Activated CD4-positive, alpha-beta T cell treated with anti-CD3 and anti-CD28 coated beads, Interleukin-2, amount 10 ng/mL, durations not matched to agents 7 days and 5 days (primary cell): ENCODE results near the gene CKAP5. TPM values are rescaled to one million over a fixed set of nuclear protein-coding genes. Genes with fewer than 3 reads are reported as not detected.

Source experiments
- CTCF ChIA-PET: fragments of 350-600 bp; sonication (Branson Sonifier 250); formaldehyde crosslinking; loops from one replicate; lab custom pipeline; 2021; ENCODE audit warnings: antibody characterized with exemption; lab: Charles Lee
- POLR2A ChIA-PET: fragments of 350-600 bp; sonication (Branson Sonifier 250); formaldehyde crosslinking; loops from one replicate; lab custom pipeline; 2021; ENCODE audit warnings: antibody characterized with exemption; lab: Charles Lee
- DNase-seq: peaks from one replicate; pipeline ENCODE4 v3.0.0-alpha.2; 2020
- H3K27ac Mint-ChIP-seq: one replicate; pipeline ENCODE4 v1.8.0; 2021; ENCODE audit warnings: mild to moderate bottlenecking, moderate library complexity, mixed read lengths
- H3K27me3 Mint-ChIP-seq: one replicate; pipeline ENCODE4 v1.8.0; 2021; ENCODE audit warnings: mixed read lengths
- H3K36me3 Mint-ChIP-seq: one replicate; pipeline ENCODE4 v1.8.0; 2021; ENCODE audit warnings: low read depth, mixed read lengths
- H3K4me1 Mint-ChIP-seq: one replicate; pipeline ENCODE4 v1.8.0; 2021; ENCODE audit warnings: mixed read lengths
- H3K4me3 Mint-ChIP-seq: one replicate; pipeline ENCODE4 v1.8.0; 2021; ENCODE audit warnings: mild to moderate bottlenecking, moderate library complexity, mixed read lengths
- H3K9me3 Mint-ChIP-seq: one replicate; pipeline ENCODE4 v1.8.0; 2021; ENCODE audit warnings: mixed read lengths
- total RNA-seq, 2 experiments: library from RNA; stranded (reverse); gene quantifications; one replicate each; pipeline ENCODE4 v1.2.3, GENCODE V29; 2021

CKAP5 gene
- total RNA-seq, 2 experiments from 2014 or later = 171 to 189 TPM

- no peaks in the 10 kb centered on the region for H3K27me3 Mint-ChIP-seq
- H3K27ac Mint-ChIP-seq = no peak overlapping the region
- H3K4me3 Mint-ChIP-seq = no peak overlapping the region
- H3K36me3 Mint-ChIP-seq = peaks cover 62% of the 10 kb centered on the region
- H3K4me1 Mint-ChIP-seq = no peaks in the 10 kb centered on the region
- no peak for DNase-seq
- H3K9me3 Mint-ChIP-seq = no peaks in the 10 kb centered on the region
- CTCF ChIA-PET = interaction anchor here (0.6 kb wide), 1 partner anchor 49 kb away, joined by 4 read pairs; no protein-coding TSS in a partner anchor
- POLR2A ChIA-PET = interaction anchor here (0.6 kb wide), 1 partner anchor 56 kb away, joined by 7 read pairs; no protein-coding TSS in a partner anchor
Measured at GRCh38 chr11:46745995-46746394, 100.1 kb downstream of the CKAP5 start.

DNA sequence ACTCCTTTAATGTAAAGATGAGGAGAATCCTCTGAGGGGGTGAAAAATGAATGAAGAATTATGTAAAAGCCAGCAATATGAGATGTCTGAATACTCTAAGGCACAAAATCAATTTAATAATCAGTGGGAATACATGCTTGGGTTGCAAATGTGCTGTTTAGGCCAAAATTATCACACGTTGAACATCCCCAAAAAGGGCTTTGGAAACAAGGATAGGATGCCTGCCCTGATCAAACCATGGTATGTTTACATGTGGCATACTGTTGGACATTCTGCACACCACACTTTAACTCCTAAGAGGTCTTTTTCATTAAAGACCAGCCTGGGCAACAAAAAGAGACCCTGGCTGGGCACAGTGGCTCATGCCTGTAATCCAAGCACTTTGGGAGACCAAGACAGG, 100.8 kb downstream of the CKAP5 start:
- peaks cover 57% of the 10 kb centered on the region for H3K36me3 Mint-ChIP-seq
- H3K9me3 Mint-ChIP-seq = no peaks in the 10 kb centered on the region

DNA sequence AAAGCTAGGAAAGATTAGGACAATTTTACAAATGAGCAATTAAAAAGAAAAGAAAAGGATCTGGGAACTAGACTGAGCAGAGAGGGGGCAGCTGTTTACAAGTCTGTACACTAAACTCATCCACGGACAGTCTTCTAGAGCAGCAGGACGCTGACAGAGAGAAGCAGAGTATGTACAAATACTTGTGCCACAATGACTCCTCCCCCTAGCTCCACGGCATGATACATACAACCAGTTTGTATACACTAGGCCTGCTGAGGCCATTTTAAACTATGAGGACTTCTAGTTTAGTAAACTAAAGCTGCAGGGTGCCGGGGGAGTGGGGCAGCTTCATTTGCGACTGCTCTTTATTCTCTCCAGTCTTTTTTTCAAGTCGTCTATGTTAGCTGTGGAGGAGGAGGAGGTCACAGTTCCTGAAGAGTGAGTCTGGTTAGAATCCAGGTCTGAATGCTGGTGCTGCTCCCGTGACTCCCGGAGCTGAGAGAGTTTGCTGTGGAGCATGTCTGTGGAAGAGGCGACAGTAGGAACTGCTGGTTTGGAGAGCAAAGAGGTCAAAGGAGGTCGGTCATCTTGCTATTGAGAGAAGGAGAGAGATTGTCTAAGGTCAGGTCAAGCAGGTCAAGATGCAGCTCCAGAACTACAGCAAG, 102.3 kb downstream of the CKAP5 start:
- no peaks in the 10 kb centered on the region for H3K4me1 Mint-ChIP-seq
- no peak for DNase-seq
- ChIA-PET POLR2A (no interaction called here), CTCF (interaction anchor here (0.8 to 1.1 kb wide), 2 partner anchors 193 to 1046 kb away, joined by 3 read pairs; partner anchors contain the start of gene CSTPP1)
- H3K9me3 Mint-ChIP-seq = no peaks in the 10 kb centered on the region
- H3K27me3 Mint-ChIP-seq = no peaks in the 10 kb centered on the region
- no peak overlapping the region for H3K4me3 Mint-ChIP-seq
- peaks cover 48% of the 10 kb centered on the region for H3K36me3 Mint-ChIP-seq
- H3K27ac Mint-ChIP-seq = no peak overlapping the region

More for the DNA sequence above, 100.8 kb downstream of the CKAP5 start:
- Mint-ChIP-seq H3K27me3 (no peaks in the 10 kb centered on the region), H3K4me1 (no peaks in the 10 kb centered on the region), H3K4me3 (no peak overlapping the region), H3K27ac (no peak overlapping the region)
- ChIA-PET POLR2A (no interaction called here), CTCF (no interaction called here)
- no peak for DNase-seq

GRCh38 chr11:46743043-46743442, 103.0 kb downstream of the CKAP5 start:
- Mint-ChIP-seq H3K4me1 (no peaks in the 10 kb centered on the region), H3K4me3 (no peak overlapping the region), H3K27ac (no peak overlapping the region), H3K27me3 (no peaks in the 10 kb centered on the region), H3K9me3 (no peaks in the 10 kb centered on the region), H3K36me3 (peaks cover 45% of the 10 kb centered on the region)
- ChIA-PET POLR2A (no interaction called here), CTCF (interaction anchor here (0.8 to 1.1 kb wide), 2 partner anchors 193 to 1047 kb away, joined by 3 read pairs; partner anchors contain the start of gene CSTPP1)
- no peak for DNase-seq

GRCh38 chr11:46741600-46742484, 104.2 kb downstream of the CKAP5 start:
- no peak overlapping the region for H3K4me3 Mint-ChIP-seq
- H3K36me3 Mint-ChIP-seq = peaks cover 40% of the 10 kb centered on the region
- no peaks in the 10 kb centered on the region for H3K9me3 Mint-ChIP-seq
- H3K27me3 Mint-ChIP-seq = no peaks in the 10 kb centered on the region
- H3K27ac Mint-ChIP-seq = peak overlapping the region; percentile 58
- ChIA-PET CTCF (no interaction called here), POLR2A (no interaction called here)
- H3K4me1 Mint-ChIP-seq = no peaks in the 10 kb centered on the region
- no peak for DNase-seq

GRCh38 chr11:46738887-46739286, 107.2 kb downstream of the CKAP5 start:
- Mint-ChIP-seq H3K4me3 (no peak overlapping the region), H3K36me3 (peaks cover 27% of the 10 kb centered on the region), H3K9me3 (no peaks in the 10 kb centered on the region), H3K4me1 (no peaks in the 10 kb centered on the region), H3K27me3 (no peaks in the 10 kb centered on the region), H3K27ac (no peak overlapping the region)
- POLR2A ChIA-PET = no interaction called here
- DNase-seq = no peak
- CTCF ChIA-PET = interaction anchor here (1.2 kb wide), 1 partner anchor 42 kb away, joined by 3 read pairs; no protein-coding TSS in a partner anchor

DNA sequence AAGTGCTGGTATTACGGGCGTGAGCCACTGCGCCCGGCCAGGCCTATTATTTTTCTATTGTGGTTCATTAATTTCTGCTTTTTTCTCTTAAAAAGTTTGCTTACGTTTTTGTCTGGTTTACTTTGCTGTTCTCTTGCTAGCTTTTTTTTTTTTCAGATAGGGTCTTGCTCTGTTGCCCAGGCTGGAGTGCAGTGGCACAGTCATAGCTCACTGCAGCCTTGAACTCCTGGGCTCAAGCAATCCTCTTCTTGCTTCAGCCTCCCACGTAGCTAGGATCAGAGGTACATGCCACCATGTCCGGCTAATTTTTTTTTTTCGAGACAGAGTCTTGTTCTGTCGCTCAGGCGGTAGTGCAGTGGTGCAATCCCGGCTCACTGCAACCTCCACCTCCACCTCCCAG, 108.4 kb downstream of the CKAP5 start:
- Mint-ChIP-seq H3K36me3 (peaks cover 17% of the 10 kb centered on the region), H3K27me3 (no peaks in the 10 kb centered on the region), H3K9me3 (no peaks in the 10 kb centered on the region), H3K4me3 (no peak overlapping the region), H3K4me1 (no peaks in the 10 kb centered on the region), H3K27ac (no peak overlapping the region)
- POLR2A ChIA-PET = no interaction called here
- CTCF ChIA-PET = interaction anchor here (0.6 to 1.0 kb wide), 2 partner anchors 12 to 50 kb away, joined by 3 read pairs; no protein-coding TSS in a partner anchor
- DNase-seq = no peak

- Mint-ChIP-seq H3K4me3 (no peak overlapping the region), H3K27ac (no peak overlapping the region), H3K9me3 (no peaks in the 10 kb centered on the region), H3K4me1 (no peaks in the 10 kb centered on the region), H3K27me3 (no peaks in the 10 kb centered on the region), H3K36me3 (peaks cover 6% of the 10 kb centered on the region)
- CTCF ChIA-PET = no interaction called here
- no peak for DNase-seq
- POLR2A ChIA-PET = no interaction called here
Measured at GRCh38 chr11:46736615-46737014, 109.5 kb downstream of the CKAP5 start.

DNA sequence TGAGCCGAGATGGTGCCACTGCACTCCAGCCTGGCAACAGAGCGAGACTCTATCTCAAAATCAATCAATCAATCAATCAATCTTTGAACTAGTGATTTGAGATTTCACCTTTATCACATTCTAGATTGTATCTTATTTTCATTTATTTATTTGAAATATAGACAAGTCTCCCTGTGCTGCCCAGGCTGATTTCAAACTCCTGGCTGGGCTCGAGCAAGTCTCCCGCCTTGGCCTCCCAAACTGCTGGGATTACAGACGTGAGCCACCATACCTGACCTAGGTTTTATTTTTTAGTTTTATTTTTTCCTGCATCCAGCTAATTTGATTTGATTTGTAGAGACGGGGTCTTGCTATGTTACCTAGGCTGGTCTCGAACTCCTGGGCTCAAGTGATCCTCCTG, 109.9 kb downstream of the CKAP5 start:
- Mint-ChIP-seq H3K9me3 (no peaks in the 10 kb centered on the region), H3K36me3 (peaks cover 2% of the 10 kb centered on the region), H3K4me3 (no peak overlapping the region), H3K27me3 (no peaks in the 10 kb centered on the region), H3K27ac (no peak overlapping the region), H3K4me1 (no peaks in the 10 kb centered on the region)
- POLR2A ChIA-PET = no interaction called here
- CTCF ChIA-PET = no interaction called here
- DNase-seq = no peak

DNA sequence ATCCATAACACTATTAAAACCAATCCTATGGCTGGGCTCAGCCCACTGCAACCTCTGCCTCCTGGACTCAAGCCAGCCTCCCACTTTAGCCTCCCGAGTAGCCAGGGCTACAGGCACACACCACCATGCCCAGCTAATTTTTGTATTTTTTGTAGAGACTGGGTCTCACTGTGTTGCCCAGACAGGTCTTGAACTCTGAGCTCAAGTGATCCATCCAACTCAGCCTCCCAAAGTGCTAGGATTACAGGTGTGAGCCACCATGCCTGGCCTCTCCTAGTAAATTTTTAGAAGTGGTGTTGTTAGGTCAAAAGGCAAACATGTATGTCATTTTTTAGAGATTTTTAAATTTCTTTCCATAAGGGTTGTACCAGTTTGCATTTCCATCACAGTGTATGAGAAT, 112.8 kb downstream of the CKAP5 start:
- ChIA-PET CTCF (no interaction called here), POLR2A (no interaction called here)
- Mint-ChIP-seq H3K27ac (no peak overlapping the region), H3K4me1 (no peaks in the 10 kb centered on the region), H3K36me3 (no peaks in the 10 kb centered on the region), H3K27me3 (no peaks in the 10 kb centered on the region), H3K9me3 (no peaks in the 10 kb centered on the region), H3K4me3 (no peak overlapping the region)
- no peak for DNase-seq

DNA sequence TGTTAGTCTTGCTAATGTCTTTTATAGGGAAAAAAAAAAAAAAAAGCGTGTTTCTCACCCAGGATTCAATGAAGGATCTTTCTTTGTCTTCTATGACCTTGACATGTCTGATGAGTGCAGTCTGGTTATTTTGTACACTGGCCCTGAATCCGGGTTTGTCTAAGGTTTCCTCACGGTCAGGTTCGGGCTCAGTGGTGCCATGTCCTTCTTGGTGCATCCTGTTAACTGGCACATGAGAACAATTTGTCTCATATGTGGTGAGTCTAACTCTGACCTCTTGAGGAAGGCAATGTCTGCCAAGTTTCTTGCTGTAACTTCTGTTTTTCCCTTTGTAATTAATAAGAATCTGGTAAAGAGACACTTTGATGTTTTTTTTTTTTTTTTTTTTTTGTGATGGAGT, 114.5 kb downstream of the CKAP5 start:
- Mint-ChIP-seq H3K4me1 (no peaks in the 10 kb centered on the region), H3K36me3 (no peaks in the 10 kb centered on the region), H3K27me3 (no peaks in the 10 kb centered on the region), H3K27ac (no peak overlapping the region), H3K9me3 (no peaks in the 10 kb centered on the region), H3K4me3 (no peak overlapping the region)
- DNase-seq = no peak
- CTCF ChIA-PET = no interaction called here
- POLR2A ChIA-PET = no interaction called here

DNA sequence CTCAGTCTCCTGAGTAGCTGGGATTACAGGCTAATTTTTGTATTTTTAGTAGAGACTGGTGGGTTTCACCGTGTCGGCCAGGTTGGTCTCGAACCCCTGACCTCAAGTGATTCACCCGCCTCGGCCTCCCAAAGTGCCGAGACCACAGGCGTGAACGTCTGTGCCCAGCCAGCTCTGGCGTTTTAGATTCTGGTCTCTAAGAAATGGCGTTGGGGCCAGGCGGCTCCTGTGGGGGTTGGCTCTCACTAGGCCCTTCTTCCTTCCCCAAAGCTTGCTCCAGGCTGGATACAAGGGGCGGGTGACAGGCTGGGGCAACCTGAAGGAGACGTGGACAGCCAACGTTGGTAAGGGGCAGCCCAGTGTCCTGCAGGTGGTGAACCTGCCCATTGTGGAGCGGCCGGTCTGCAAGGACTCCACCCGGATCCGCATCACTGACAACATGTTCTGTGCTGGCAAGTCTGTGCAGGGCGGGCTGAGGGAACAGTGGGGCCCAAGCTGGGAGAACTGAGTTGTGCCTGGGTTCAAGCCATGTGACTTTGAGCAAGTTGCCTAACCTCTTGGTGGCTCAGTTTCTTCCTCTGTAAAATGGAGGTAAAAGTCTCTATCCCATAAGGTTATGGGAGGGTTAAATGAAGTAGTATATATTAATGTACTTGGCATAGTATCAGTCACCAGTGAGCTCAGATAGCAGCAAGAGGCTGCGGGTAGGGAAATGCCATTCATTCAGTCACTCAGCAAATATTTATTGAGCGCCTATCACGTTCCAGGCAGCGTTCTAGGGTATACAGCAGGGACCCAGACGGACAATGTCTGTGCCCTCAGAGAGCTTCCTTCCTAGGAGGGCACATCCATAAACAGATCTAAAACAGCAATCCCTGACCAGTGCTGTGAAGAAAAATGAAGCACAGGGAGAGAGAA, 116.7 kb downstream of the CKAP5 start:
- POLR2A ChIA-PET = no interaction called here
- no peaks in the 10 kb centered on the region for H3K27me3 Mint-ChIP-seq
- no peaks in the 10 kb centered on the region for H3K9me3 Mint-ChIP-seq
- no peaks in the 10 kb centered on the region for H3K4me1 Mint-ChIP-seq
- no peak overlapping the region for H3K27ac Mint-ChIP-seq
- CTCF ChIA-PET = no interaction called here
- no peak overlapping the region for H3K4me3 Mint-ChIP-seq
- no peaks in the 10 kb centered on the region for H3K36me3 Mint-ChIP-seq
- DNase-seq = no peak
